H1 (cell line): ENCODE data around the gene PMEPA1. TPM values are rescaled to one million over a fixed set of nuclear protein-coding genes. Genes with fewer than 3 reads are reported as not detected.

ENCODE experiments used
- CTCF ChIA-PET: fragments of 300-600 bp; sonication (Branson Sonifier 250); formaldehyde crosslinking; loops from one replicate; lab custom pipeline; 2021; ENCODE audit not compliant: partially characterized antibody; lab: Charles Lee
- POLR2A ChIA-PET: fragments of 300-600 bp; sonication (Branson Sonifier 250); formaldehyde crosslinking; loops from one replicate; lab custom pipeline; 2021; ENCODE audit warnings: inconsistent platforms; ENCODE audit not compliant: partially characterized antibody; lab: Charles Lee
- DNase-seq, 2 experiments: peaks; one replicate each; pipeline versions ENCODE4 v3.0.0 to v3.0.0-alpha.2; 2010 to 2022; ENCODE audit warnings: low spot score in 2 of 2, low read depth in 1 of 2, mixed read lengths in 1 of 2
- FAIRE-seq: peaks from 2 replicates; lab custom pipeline; 2011; peaks lifted over from hg19 to GRCh38; lab: Jason Lieb, UNC
- H2AFZ ChIP-seq: 2 replicates; pipeline ENCODE4 v1.8.1; 2012; ENCODE audit warnings: low read length, inconsistent platforms
- H2AK5ac ChIP-seq: 2 replicates; pipeline ENCODE4 v1.6.1; 2013; ENCODE audit warnings: low read depth, low read length
- H2BK120ac ChIP-seq: replicated peaks from 2 replicates; pipeline ENCODE3; 2013; ENCODE audit warnings: low read depth, low read length, inconsistent platforms
- H2BK12ac ChIP-seq: 2 replicates; pipeline ENCODE4 v1.6.1; 2013; ENCODE audit warnings: low read depth, low read length
- H2BK15ac ChIP-seq: 2 replicates; pipeline ENCODE4 v1.6.1; 2013; ENCODE audit warnings: low read length
- H2BK20ac ChIP-seq: 2 replicates; pipeline ENCODE4 v1.6.1; 2013; ENCODE audit warnings: low read length
- H2BK5ac ChIP-seq: 2 replicates; pipeline ENCODE4 v1.6.1; 2013; ENCODE audit warnings: low read depth, low read length
- H3K14ac ChIP-seq: 2 replicates; pipeline ENCODE4 v1.6.1; 2013; ENCODE audit warnings: inconsistent platforms; ENCODE audit not compliant: insufficient read length
- H3K18ac ChIP-seq: 2 replicates; pipeline ENCODE4 v1.6.1; 2013; ENCODE audit warnings: low read length; ENCODE audit errors: extremely low read depth
- H3K23ac ChIP-seq: 2 replicates; pipeline ENCODE4 v1.6.1; 2013; ENCODE audit warnings: inconsistent platforms; ENCODE audit not compliant: insufficient read length
- H3K23me2 ChIP-seq: 2 replicates; pipeline ENCODE4 v1.6.1; 2013; ENCODE audit warnings: low read depth, low read length
- H3K27ac ChIP-seq: 2 replicates; pipeline ENCODE4 v1.6.1; 2011; ENCODE audit warnings: low read depth, low read length, inconsistent platforms
- H3K27me3 ChIP-seq, 4 experiments: replicated peaks in 1 of 4; 1 replicate in 1 of 4; 2 replicates in 3 of 4; pipeline versions ENCODE4 v1.6.1 to v1.8.1; 2011 to 2013; ENCODE audit warnings: low read length in 3 of 4, mild to moderate bottlenecking in 3 of 4, inconsistent platforms in 2 of 4, mixed read lengths in 2 of 4, moderate library complexity in 1 of 4; ENCODE audit not compliant: control insufficient read depth in 3 of 4, insufficient read depth in 3 of 4; ENCODE audit errors: extremely low read depth in 1 of 4
- H3K36me3 ChIP-seq, 4 experiments: 2 replicates each; pipeline versions ENCODE4 v1.6.1 to v1.8.1; 2011 to 2013; ENCODE audit warnings: mild to moderate bottlenecking in 4 of 4, low read length in 3 of 4, moderate library complexity in 2 of 4, control low read depth in 1 of 4, inconsistent platforms in 1 of 4; ENCODE audit not compliant: insufficient read depth in 4 of 4, control insufficient read depth in 2 of 4
- H3K4ac ChIP-seq: replicated peaks from 2 replicates; pipeline ENCODE3; 2013; ENCODE audit warnings: low read length, low read depth, mixed read lengths, inconsistent platforms; ENCODE audit not compliant: insufficient read length
- H3K4me1 ChIP-seq, 4 experiments: replicated peaks in 1 of 4; 1 replicate in 1 of 4; 2 replicates in 3 of 4; pipeline versions ENCODE4 v1.6.1 to v1.8.1; 2011 to 2013; ENCODE audit warnings: low read length in 3 of 4, inconsistent platforms in 2 of 4, mixed read lengths in 1 of 4; ENCODE audit not compliant: insufficient read depth in 4 of 4, control insufficient read depth in 3 of 4
- H3K4me2 ChIP-seq, 2 experiments: 2 replicates each; pipeline versions ENCODE4 v1.6.1 to v1.8.1; 2011 to 2013; ENCODE audit warnings: low read depth in 2 of 2, low read length in 2 of 2, control low read depth in 1 of 2, inconsistent platforms in 1 of 2, mild to moderate bottlenecking in 1 of 2; ENCODE audit not compliant: insufficient read depth in 1 of 2
- H3K4me3 ChIP-seq, 4 experiments: fragments of 200-600, 300-600 bp in 1 of 4; sonication (generic), shearing (Covaris generic), sonication (Bioruptor Twin) in 1 of 4; 2 replicates each; pipeline versions ENCODE4 v1.5.1 to v1.8.1; 2011 to 2016; ENCODE audit warnings: low read length in 4 of 4, low read depth in 3 of 4, control low read depth in 2 of 4, inconsistent platforms in 2 of 4, mild to moderate bottlenecking in 2 of 4, mixed read lengths in 1 of 4, moderate library complexity in 1 of 4; ENCODE audit not compliant: insufficient read depth in 2 of 4; ENCODE audit errors: extremely low read depth in 1 of 4
- H3K56ac ChIP-seq: replicated peaks from 2 replicates; pipeline ENCODE3; 2013; ENCODE audit warnings: low read depth, mild to moderate bottlenecking, mixed read lengths, low read length, inconsistent platforms; ENCODE audit not compliant: insufficient read length
- H3K79me1 ChIP-seq: 2 replicates; pipeline ENCODE4 v1.6.1; 2013; ENCODE audit warnings: low read depth, low read length, control low read depth
- H3K79me2 ChIP-seq, 2 experiments: 2 replicates each; pipeline versions ENCODE4 v1.6.1 to v1.8.1; 2012 to 2013; ENCODE audit warnings: low read length in 2 of 2, mild to moderate bottlenecking in 2 of 2, inconsistent platforms in 1 of 2; ENCODE audit not compliant: insufficient read depth in 2 of 2, control insufficient read depth in 1 of 2
- H3K9ac ChIP-seq, 4 experiments: replicated peaks in 1 of 4; 1 replicate in 1 of 4; 2 replicates in 3 of 4; pipeline versions ENCODE4 v1.6.1 to v1.8.1; 2011 to 2013; ENCODE audit warnings: low read depth in 3 of 4, low read length in 3 of 4, control low read depth in 2 of 4, mild to moderate bottlenecking in 2 of 4, moderate library complexity in 2 of 4, inconsistent platforms in 1 of 4; ENCODE audit errors: extremely low read depth in 1 of 4
- H3K9me3 ChIP-seq, 2 experiments: 2 replicates each; pipeline versions ENCODE4 v1.6.1 to v1.8.1; 2012 to 2013; ENCODE audit warnings: mild to moderate bottlenecking in 2 of 2, moderate library complexity in 2 of 2, control low read depth in 1 of 2, inconsistent platforms in 1 of 2, low read depth in 1 of 2, low read length in 1 of 2, mixed read lengths in 1 of 2; ENCODE audit not compliant: insufficient read depth in 2 of 2
- H4K20me1 ChIP-seq, 2 experiments: replicated peaks in 1 of 2; 2 replicates each; pipeline versions ENCODE3 to v1.8.1; 2011 to 2013; ENCODE audit warnings: inconsistent platforms in 2 of 2, low read length in 2 of 2, mild to moderate bottlenecking in 1 of 2; ENCODE audit not compliant: insufficient read depth in 2 of 2, control insufficient read depth in 1 of 2
- H4K5ac ChIP-seq: 2 replicates; pipeline ENCODE4 v1.6.1; 2013; ENCODE audit warnings: low read length, low read depth, mixed read lengths, inconsistent platforms; ENCODE audit not compliant: insufficient read length
- H4K8ac ChIP-seq: 2 replicates; pipeline ENCODE4 v1.8.0; 2013; ENCODE audit warnings: mild to moderate bottlenecking, moderate library complexity, low read length, inconsistent platforms; ENCODE audit not compliant: insufficient read depth; ENCODE audit errors: extremely low read depth
- H4K91ac ChIP-seq: replicated peaks from 2 replicates; pipeline ENCODE3; 2013; ENCODE audit warnings: low read length, mixed read lengths, inconsistent platforms; ENCODE audit not compliant: insufficient read length
- BCL11A ChIP-seq, 2 experiments: IDR thresholded peaks; one replicate each; pipeline ENCODE4 v1.6.1; 2011; ENCODE audit warnings: low read depth in 2 of 2, low read length in 2 of 2, mild to moderate bottlenecking in 2 of 2
- WGBS, 2 experiments: shearing (Covaris generic) in 1 of 2; methylation state at CpG; one replicate each; pipeline versions ENCODE4 v1.1.6 to v1.1.7; 2013 to 2015; ENCODE audit warnings: low lambda C conversion rate in 2 of 2, mixed read lengths in 2 of 2, inconsistent platforms in 1 of 2, low coverage in 1 of 2, missing lambda C conversion rate in 1 of 2; ENCODE audit not compliant: insufficient replicate concordance in 2 of 2, insufficient coverage in 1 of 2, insufficient read length in 1 of 2; ENCODE audit errors: extremely low coverage in 1 of 2, missing lambda C conversion rate in 1 of 2; 5-methylcytosine and 5-hydroxymethylcytosine counted together
- polyA plus RNA-seq, 7 experiments: library from polyadenylated mRNA; depleted of rRNA in 3 of 7; stranded (reverse) in 5 of 7; unstranded in 2 of 7; fragments of >200 nt in 5 of 7; fragments of 200-250 nt in 2 of 7; gene quantifications; 1 replicate in 5 of 7; 2 replicates in 1 of 7; 4 replicates in 1 of 7; pipeline versions ENCODE4 v1.2.1 to v1.2.3, GENCODE V29; 2011 to 2013; ENCODE audit warnings: missing spikeins in 2 of 7, mixed read lengths in 2 of 7
- total RNA-seq: library from RNA; stranded (reverse); fragmentation: NEBNext Ultra II Directional; extraction: Animal tissue kit (Norgen Biotek cat#: 25700); gene quantifications from 2 replicates; pipeline ENCODE4 v1.2.1, GENCODE V29; 2021

Gene PMEPA1
- total and polyA plus RNA-seq, 2 of the 8 experiments (the other 6 are each of a cell fraction or from before 2014, with no cell fraction given): 12.7 to 20.5 TPM

GRCh38 chr20:57756213-57756612, 46.4 kb upstream of the PMEPA1 start:
- POLR2A ChIA-PET: no interaction called here

More at GRCh38 chr20:57756213-57756612, 46.4 kb upstream of the PMEPA1 start:
- Histone ChIP-seq H2AFZ (no peak overlapping the region), H2AK5ac (no peak overlapping the region), H4K5ac (no peak overlapping the region), H3K79me1 (no peaks in the 10 kb centered on the region), H3K27me3 (no peaks in the 10 kb centered on the region), H4K20me1 (no peaks in the 10 kb centered on the region), H3K4me3 (no peak overlapping the region), H3K14ac (no peak overlapping the region), H3K18ac (no peak overlapping the region), H2BK120ac (no peak overlapping the region), H3K9ac (no peak overlapping the region), H2BK20ac (no peak overlapping the region), H3K4me2 (no peak overlapping the region), H3K27ac (no peak overlapping the region), H3K79me2 (no peaks in the 10 kb centered on the region), H2BK5ac (no peak overlapping the region), H3K56ac (no peak overlapping the region), H3K4ac (no peak overlapping the region), H2BK15ac (no peak overlapping the region), H4K91ac (no peak overlapping the region), H4K8ac (no peak overlapping the region), H3K23ac (no peak overlapping the region), H3K36me3 (no peaks in the 10 kb centered on the region), H3K9me3 (peaks cover 0 to 4% of the 10 kb centered on the region in 2 experiments; a peak in 3 of 4 replicates), H3K23me2 (no peaks in the 10 kb centered on the region), H2BK12ac (no peak overlapping the region), H3K4me1 (peaks cover 0 to 6% (median 0%) of the 10 kb centered on the region in 4 experiments; a peak in 2 of 7 replicates)
- FAIRE-seq (no peak), DNase-seq (no peak)
- WGBS, 2 experiments: 95% methylated on average over 4 of the region's 4 CpGs; no CpG with 5 or more reads in 1 of the 2 experiments
- TF ChIP-seq BCL11A (IDR thresholded peaks at IDR 0.05; ENCODE audit: low read depth in 2 of 2, low read length in 2 of 2): no peak
- CTCF ChIA-PET: interaction anchor here (1.2 to 1.6 kb wide), 2 partner anchors 62 to 268 kb away, joined by 3 to 4 read pairs; no protein-coding TSS in a partner anchor
